AG10803 (cell line): ENCODE measurements around the gene STAT5A.
"Not testable (repeated sequence)": the region's sequence is repeated elsewhere in the genome, so short reads cannot be mapped to it uniquely, and the experiment has no call there.

Source experiments
- DNase-seq: peaks from one replicate; pipeline ENCODE4 v3.0.0; 2010; ENCODE audit warnings: low read depth
- H3K4me3 ChIP-seq: 2 replicates; pipeline ENCODE4 v1.5.1; 2011; ENCODE audit warnings: mild to moderate bottlenecking, low read length, control low read depth
- TF ChIP-seq, protein P1 (sequence below): conservative IDR thresholded peaks from 2 replicates; pipeline ENCODE4 v1.5.1; 2011; ENCODE audit warnings: mild to moderate bottlenecking, low read length, control low read depth, inconsistent platforms

Gene STAT5A

DNA sequence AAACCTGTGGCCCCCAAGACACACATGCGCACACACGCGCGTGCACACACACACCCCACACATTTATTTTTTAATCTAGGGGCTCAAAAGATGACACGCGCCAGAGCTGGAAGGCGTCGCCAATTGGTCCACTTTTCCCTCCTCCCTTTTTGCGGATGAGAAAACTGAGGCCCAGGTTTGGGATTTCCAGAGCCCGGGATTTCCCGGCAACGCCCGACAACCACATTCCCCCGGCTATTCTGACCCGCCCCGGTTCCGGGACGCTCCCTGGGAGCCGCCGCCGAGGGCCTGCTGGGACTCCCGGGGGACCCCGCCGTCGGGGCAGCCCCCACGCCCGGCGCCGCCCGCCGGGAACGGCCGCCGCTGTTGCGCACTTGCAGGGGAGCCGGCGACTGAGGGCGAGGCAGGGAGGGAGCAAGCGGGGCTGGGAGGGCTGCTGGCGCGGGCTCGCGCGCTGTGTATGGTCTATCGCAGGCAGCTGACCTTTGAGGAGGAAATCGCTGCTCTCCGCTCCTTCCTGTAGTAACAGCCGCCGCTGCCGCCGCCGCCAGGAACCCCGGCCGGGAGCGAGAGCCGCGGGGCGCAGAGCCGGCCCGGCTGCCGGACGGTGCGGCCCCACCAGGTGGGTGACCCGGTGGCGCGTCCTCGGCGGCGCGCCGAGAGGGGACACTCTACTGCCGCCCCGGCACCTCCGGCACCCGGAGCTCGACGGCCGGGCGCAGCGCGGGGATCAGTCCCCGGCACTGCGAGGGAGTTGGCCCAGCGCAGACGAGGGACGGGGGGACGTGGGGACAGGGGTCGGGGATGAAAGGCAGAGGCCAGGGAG, at the start of gene STAT5A:
TSS of gene STAT5A (plus strand) at position 522 of the 826 bp plus-strand sequence. CDS start 914 bp downstream, outside the sequence.
- DNase-seq: peak; percentile 80

GRCh38 chr17:42239576-42239975, 48.7 kb upstream of the STAT5A start:
- not testable (repeated sequence) for H3K4me3 ChIP-seq, DNase-seq

More for the DNA sequence above, at the start of gene STAT5A:
- TF ChIP-seq, protein P1, sequence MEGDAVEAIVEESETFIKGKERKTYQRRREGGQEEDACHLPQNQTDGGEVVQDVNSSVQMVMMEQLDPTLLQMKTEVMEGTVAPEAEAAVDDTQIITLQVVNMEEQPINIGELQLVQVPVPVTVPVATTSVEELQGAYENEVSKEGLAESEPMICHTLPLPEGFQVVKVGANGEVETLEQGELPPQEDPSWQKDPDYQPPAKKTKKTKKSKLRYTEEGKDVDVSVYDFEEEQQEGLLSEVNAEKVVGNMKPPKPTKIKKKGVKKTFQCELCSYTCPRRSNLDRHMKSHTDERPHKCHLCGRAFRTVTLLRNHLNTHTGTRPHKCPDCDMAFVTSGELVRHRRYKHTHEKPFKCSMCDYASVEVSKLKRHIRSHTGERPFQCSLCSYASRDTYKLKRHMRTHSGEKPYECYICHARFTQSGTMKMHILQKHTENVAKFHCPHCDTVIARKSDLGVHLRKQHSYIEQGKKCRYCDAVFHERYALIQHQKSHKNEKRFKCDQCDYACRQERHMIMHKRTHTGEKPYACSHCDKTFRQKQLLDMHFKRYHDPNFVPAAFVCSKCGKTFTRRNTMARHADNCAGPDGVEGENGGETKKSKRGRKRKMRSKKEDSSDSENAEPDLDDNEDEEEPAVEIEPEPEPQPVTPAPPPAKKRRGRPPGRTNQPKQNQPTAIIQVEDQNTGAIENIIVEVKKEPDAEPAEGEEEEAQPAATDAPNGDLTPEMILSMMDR: no peak
- H3K4me3 ChIP-seq: peak within 1 kb of the TSS; percentile 54

GRCh38 chr17:42240201-42240600, 48.1 kb upstream of the STAT5A start:
- DNase-seq: peak; percentile 17
- no peak overlapping the region for H3K4me3 ChIP-seq
- TF ChIP-seq, protein P1: no peak

GRCh38 chr17:42240863-42241262, 47.4 kb upstream of the STAT5A start:
- not testable (repeated sequence) for H3K4me3 ChIP-seq, DNase-seq

- no peak for DNase-seq
- H3K4me3 ChIP-seq: no peak overlapping the region
- TF ChIP-seq, protein P1: no peak
Measured at GRCh38 chr17:42241871-42242270, 46.4 kb upstream of the STAT5A start.

DNA sequence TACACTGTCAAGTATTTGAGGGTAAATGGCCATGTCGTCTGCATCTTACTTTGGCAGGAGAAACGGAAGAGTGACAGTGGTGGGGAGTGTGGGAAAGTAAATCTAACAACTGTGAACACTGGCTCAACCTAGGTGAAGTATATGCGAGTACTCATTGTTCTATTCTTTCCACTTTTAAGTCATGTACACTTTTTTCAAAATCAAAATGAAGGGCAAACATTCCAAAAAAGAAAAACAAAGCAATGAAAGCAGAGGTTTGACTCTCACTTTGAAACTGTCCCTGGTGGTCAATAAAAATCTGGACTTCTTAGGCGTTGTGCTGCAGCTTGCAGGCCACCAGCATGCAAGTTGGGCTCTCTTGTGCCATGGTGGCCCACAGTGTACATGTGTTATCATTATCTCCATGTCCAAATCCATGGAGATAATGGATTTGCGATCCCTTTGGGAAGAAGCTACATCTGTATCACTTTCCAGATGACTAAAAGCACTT, 44.8 kb upstream of the STAT5A start:
- DNase-seq: no peak
- H3K4me3 ChIP-seq: no peak overlapping the region

GRCh38 chr17:42244116-42244515, 44.2 kb upstream of the STAT5A start:
- H3K4me3 ChIP-seq, DNase-seq: not testable (repeated sequence)

More for the DNA sequence above, 44.8 kb upstream of the STAT5A start:
- TF ChIP-seq, protein P1: no peak

DNA sequence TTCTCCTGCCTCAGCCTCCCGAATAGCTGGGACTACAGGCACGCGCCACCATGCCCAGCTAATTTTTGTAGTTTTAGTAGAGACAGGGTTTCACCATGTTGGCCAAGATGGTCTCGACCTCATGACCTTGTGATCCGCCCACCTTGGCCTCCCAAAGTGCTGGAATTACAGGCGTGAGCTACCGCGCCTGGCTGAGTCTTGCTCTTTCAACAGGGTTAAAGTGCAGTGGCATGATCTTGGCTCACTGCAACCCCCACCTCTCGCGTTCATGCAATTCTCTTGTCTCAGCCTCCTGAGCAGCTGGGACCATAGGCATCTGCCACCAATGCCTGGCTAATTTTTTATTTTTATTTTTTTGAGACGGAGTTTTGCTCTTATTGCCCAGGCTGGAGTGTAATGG, 43.1 kb upstream of the STAT5A start:
- H3K4me3 ChIP-seq, DNase-seq: not testable (repeated sequence)

- no peak for DNase-seq
- TF ChIP-seq, protein P1: no peak
- no peak overlapping the region for H3K4me3 ChIP-seq
Measured at GRCh38 chr17:42246515-42246914, 41.8 kb upstream of the STAT5A start.
